GM19351 (cell line): ENCODE data around the gene TMEM247.
A peak's percentile ranks its signal among the peaks of the same experiment; 100 is the strongest.
"Not testable (repeated sequence)": the region's sequence is repeated elsewhere in the genome, so short reads cannot be mapped to it uniquely, and the experiment has no call there.

Experiments
- ATAC-seq: cut with Tn5 transposase; IDR thresholded peaks from one replicate; pipeline ENCODE4 v1.9.1; 2021; ENCODE audit warnings: mild to moderate bottlenecking, moderate library complexity; ENCODE audit not compliant: unreplicated experiment

TMEM247 gene

DNA sequence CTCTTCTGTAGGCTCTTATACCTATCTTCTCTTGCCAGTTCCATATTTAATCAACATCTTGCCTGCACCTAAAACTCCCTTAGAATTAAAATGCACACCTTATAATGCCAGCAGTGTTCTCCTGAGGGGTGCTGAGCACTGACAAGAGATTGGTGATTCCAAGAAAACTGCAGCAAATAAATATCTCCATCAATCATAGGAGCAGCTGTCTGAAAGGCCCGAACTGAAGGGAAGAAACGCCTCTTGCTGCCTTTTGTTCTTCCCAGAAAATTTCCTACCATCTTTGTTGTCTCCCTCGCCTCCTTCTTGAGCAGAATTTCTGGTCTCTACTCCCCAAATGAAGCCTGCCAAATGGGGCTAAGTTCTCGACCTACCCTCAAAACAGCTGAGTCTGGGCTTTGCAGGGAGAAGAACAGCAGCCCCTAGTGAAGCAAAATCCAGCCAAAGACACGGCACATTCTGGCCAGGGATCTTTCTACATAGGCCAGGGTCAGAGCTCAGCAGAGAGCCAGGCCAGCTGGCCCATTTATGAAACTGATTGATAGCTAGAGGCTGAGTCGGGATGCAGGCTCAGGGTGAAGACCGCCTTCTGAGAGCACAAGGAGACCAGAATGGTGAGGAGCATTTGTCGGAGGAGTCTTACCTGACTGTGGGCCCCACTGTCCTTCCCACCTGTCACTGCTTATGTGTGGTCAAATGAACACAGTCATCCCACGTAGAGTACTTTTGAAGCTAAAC, 20.4 kb upstream of the TMEM247 start:
- ATAC-seq: no peak

DNA sequence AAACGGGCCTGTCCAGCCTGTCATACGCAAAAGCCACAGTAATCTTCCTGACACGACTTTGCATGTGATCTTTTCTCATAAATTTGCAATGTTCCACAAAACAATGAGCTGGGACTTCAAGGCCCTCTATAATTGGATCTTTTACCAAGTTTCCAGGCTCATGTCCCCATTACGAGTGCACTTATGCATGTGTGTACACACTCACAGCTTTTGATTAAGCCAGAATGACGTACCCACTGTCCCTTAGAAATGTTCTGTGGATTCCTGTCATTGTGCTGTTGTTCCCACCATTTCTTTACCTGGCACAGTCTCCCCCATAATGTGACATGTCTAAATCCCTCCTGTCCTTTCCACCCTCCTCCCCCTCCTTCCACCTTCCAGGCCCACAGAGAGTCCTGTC, 19.7 kb upstream of the TMEM247 start:
- no peak for ATAC-seq

DNA sequence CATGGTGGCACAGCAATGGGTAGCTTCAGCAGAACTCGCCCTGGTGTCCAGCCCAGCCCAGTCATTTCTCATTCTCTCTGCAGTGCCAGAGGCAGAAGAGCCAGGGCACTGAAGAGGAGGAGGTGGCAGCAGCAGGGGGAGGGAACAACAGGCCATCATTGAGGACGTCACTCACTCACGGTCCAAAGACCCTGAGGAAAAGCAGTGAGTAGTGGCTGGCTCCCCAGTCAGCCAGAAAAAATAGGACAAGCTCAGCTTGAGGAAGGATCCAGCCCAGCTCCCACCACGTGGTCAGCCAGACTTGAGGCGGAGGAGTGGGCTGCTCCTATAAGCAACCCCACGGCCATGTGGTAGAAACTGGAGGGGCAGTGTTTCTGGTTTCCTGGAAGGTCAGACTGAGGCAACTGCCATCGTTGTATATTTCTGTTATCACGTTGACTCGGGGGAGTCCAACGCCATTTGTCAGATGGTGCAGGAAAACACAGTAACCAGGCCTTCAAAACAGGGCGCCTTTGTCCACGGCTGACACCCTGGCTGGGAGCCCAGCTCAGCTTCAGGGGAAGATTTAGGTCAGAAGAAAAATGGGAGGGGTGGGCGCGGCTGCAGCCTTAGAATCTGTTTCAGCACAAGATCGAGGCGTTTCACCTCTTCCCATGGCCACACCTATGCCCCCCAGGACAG, 19.0 kb upstream of the TMEM247 start:
- ATAC-seq: no peak

DNA sequence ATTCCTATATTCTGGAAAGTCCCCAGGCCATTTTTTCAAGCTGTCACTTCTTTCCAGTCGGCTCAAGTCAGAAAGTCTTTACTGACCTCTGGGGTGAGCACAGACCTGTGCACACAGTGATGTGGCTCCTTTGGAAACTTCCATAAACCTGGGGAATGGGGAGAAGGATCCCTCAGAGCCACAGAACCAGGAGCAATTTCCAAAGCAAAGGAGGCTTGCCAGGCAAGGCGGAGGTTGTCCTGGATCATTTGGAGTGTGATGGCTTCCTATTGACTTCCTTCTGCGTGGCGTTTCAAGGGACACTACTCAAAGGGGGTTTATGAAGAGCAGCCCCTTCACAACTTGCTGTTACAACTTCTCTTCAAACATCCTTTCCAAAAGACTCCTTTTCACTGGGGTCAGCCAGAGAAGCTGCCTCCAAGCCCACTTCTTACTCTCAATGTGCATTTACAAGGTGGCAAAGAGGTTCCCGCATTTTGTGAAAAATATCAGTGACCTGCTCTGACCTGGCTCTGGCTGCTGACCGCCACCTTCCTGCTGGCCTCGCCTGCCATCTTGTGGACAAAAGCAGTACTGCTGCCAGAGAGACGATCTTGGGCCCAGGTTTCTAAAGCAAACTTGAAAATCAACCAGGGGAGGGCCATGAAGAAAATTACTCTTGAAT, 18.2 kb upstream of the TMEM247 start:
- peak; percentile 59 for ATAC-seq

DNA sequence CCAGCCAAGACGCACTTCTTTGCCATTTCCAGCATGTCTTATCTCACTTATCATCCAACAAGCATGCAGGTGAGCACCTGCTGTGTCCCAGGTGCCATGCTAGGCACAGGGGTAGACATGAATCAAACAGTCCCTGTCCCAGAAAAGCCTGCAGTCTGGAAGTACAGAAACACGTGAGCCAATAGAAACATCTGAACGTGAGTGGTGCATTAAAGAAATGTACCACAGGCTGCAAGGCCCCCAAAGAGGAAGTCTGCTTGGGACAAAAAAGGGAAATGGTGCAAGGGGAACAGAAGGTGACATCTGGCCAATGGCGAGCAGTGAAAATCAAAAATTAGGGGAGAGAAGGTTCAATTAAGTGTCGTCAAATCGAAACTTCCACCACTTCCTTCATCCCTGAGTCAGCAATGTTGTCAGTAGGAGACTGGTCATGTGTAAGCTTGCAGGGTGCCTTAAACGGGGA, 17.6 kb upstream of the TMEM247 start:
- ATAC-seq: peak; percentile 41

DNA sequence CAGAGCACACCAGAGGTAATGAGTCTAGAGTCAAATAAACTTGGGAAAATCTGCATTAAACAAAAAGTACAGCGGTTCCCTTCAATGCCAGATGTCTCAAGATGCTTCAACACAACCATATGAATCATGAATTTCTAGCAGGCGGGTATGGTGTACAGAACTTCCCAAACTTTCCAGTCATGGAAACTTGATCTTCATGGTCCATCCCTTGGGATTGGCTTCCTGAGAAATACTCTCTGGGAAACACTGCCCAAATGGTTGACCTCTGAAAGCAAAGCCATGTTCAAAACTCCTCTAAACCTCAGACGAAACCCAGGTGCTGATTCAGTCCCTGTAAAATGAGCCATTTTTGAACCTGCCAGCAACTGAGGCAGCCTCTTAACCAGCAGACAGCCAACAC, 16.4 kb upstream of the TMEM247 start:
- ATAC-seq: no peak

DNA sequence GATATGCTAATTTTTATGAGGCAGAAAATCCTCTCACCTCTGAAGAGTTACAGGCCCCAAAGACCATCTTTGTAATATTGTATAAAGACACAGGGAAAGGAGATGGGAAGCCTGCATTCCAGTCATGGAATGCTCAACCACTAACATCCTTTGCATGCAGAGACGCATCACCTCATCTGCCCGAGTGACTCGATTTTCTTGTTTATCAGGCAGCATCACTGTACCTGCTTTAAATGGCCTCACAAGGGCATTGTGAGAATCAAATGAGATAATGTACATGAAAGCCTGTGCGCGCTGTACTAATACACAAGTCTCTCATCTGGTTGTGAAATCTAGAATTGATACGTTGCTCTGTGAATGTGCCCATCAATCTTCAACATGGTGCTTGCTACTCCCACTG, 10.2 kb upstream of the TMEM247 start:
- ATAC-seq: no peak

DNA sequence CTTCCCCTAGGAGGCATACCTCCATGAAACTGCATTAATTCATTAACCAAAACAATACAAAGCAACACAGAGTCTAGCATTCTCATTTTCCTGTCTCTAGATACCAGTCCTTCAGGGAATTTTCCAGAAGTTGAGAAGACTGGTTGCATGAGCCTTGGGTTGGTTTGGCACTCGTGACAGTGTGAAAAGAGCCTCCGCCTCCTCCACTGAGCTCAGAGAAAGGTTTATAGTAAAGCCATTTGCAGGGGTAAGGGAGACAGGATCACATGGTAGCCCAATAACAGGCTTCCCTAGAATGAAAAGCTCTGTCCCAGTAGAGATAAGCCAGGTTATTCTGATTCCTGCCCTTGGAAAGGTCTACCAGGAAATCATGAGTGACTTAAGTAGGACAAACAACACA, 9.7 kb upstream of the TMEM247 start:
- no peak for ATAC-seq

DNA sequence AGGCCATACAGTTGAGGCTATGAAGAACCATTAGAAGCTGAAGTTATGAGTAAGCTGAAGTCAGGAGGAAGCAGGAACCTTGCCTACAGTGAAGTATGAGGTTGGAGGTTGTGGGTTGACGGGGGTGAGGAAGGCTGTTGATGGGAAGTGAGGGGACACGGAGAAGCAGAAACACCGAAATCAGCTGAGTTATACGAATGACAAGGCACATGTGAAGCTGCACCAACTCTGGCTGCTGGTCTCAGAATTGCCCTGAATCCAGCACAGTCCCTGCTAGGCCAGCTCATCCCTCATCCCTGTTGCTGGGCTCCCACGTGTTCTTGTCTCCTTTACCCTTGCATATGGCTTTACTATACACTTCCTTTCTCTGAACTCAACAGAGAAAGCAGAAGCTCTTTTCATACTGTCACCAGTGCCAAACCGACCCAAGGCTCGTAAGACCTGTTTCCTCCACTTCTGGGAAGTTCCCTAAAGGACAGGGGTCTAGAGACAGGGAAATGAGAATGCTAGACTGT, 9.2 kb upstream of the TMEM247 start:
- ATAC-seq: no peak

DNA sequence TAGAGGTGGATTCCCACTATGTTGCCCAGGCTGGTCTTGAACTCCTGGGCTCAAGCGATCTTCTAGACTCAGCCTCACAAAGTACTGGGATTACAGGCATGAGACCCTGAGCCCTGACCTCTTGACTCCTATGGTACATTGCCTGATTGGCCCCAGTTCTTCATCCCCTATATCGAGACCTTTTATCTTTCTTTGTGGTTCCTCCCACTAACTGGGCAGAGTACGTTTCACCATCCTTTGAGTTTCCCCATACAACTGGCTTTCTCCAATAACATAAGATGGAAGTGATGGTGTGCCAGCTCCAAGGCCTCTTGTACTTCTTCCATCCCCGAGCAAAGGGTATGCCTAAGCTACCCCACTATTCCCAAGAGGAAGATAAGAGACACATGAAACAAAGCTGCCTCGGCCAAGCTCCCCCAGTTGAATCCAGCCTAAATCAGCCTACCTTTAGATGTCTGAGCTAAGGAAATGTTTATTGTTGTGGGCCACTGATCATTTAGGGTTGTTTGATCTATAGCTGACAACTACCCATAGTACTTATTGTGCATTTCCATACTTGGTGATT, 8.3 kb upstream of the TMEM247 start:
- ATAC-seq: no peak

DNA sequence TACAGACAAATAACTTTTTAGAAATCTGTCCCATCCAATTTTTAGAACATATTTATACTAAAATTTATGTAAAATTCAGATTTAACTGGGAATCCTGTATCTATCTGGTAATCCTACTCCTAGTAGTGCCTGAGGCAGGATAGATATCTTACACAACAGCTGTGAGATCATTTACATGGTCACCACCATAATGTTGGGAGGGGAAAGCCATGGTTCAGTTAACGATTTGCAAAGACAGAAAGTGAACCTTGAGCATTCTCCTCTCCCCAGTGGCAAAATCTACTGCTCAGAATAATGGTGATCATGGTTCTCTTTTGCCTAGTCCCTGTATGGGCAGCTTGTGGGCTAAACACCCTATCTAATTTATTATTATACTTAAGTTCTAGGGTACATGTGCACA, 7.7 kb upstream of the TMEM247 start:
- no peak for ATAC-seq

DNA sequence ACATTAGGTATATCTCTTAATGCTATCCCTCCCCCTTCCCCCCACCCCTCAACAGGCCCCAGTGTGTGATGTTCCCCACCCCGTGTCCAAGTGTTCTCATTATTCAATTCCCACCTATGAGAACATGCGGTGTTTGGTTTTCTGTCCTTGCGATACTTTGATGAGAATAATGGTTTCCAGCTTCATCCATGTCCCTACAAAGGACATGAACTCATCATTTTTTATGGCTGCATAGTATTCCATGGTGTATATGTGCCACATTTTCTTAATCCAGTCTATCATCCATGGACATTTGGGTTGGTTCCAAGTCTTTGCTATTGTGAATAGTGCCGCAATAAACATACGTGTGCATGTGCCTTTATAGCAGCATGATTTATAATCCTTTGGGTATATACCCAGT, 7.2 kb upstream of the TMEM247 start:
- not testable (repeated sequence) for ATAC-seq

DNA sequence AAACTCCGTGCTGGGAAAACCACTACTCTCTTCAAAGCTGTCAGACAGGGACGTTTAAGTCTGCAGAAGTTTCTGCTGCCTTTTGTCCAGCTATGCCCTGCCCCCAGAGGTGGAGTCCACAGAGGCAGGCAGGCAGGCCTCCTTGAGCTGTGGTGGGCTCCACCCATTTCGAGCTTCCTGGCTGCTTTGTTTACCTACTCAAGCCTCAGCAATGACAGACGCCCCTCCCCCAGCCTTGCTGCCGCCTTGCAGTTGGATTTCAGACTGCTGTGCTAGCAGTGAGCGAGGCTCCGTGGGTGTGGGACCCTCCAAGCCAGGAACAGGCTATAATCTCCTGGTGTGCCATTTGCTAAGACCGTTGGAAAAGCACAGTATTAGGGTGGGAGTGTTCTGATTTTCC, 1.9 kb upstream of the TMEM247 start:
- not testable (repeated sequence) for ATAC-seq

DNA sequence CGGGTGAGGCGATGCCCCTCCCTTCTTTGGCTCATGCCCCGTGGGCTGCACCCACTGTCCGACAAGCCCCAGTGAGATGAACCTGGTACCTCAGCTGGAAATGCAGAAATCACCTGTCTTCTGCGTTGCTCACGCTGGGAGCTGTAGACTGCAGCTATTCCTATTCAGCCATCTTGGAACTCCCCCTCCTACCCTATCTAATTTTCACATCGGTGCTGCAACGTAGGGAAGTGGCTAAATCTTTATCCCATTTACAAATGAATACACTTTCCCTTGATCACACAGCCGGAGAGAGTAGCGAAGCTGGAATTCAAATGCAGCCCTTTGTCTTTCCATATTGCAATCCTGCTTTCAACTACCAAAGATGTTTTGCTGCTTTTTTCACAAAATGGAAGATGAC, 1.4 kb upstream of the TMEM247 start:
- ATAC-seq: no peak

DNA sequence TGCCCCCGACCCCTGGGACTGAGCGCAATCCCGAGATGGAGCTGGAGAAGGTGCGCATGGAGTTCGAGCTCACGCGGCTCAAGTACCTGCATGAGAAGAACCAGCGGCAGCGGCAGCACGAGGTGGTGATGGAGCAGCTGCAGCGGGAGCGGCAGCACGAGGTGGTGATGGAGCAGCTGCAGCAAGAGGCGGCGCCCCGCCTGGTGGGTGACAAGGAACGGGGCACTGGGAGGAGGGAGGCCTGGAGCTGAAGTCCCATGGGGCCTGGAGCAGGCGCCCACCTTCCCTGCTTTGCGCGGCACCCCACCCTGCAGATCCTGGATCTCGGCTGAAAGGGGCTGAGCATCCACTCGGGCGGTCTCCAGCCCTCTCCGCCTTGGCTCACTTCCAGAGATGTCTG, 1.2 kb downstream of the TMEM247 start:
- no peak for ATAC-seq

DNA sequence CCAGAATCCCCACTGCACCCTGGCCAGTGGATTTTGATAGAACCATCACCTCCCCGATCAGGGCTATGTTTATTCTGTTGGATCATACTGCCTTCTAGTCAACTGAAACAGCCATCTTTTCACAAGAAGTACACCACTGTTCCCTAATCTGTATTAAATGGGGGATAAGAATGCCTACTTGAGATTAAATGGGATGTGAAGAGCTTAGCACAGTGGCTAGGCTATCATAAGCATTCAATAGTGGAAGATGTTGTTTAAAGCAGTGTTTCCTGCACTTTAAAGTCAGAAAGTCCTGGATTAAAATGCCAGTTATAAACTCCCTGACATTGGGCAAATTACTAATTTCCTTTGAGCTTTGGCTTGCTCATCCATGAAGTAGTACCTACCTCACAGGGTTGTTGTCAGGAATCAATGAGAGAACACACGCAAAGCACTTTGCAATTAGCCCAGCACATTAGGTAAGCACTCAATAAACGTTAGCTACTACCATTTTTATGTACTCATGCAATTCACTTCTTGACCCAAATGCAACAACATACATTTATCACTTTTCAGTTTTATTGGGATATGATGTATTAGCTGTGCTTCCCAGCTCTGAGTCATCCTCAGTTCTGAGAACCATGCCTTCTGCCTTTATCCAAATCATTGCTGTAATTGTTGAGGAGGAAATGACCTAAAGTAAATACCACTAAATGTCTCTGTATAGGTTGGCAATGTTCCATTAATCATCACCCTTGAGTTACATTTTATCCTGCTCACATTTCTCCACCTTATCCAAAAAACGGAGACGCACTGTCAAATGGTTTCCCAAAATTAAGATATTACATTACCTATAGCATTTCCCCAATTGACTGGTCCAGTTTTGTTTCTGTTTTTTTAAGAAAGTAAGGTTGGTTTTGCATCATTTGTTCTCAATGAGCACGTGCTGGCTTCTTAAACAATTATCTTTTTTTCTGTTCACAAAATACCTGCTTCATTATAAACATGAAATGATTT, 2.1 kb downstream of the TMEM247 start:
- no peak for ATAC-seq

DNA sequence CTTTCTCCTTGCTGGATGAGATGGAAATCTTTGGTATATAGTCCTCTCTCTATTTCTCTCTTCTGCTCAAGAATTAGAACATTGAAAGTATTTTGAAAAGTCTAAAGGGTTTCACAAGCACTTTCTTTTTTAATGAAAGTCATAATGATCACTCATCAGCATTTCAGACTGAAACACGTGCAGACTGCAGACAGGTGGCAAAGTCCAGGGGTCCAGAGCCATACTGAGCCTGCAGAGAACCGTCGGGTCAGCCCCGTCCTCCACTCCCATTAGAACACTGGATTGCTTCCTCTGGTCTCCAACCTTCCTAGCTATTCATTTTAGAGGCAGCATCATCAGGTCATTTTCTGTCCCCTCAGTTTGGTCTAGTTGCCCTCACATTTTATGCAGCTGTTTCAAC, 3.1 kb downstream of the TMEM247 start:
- no peak for ATAC-seq

DNA sequence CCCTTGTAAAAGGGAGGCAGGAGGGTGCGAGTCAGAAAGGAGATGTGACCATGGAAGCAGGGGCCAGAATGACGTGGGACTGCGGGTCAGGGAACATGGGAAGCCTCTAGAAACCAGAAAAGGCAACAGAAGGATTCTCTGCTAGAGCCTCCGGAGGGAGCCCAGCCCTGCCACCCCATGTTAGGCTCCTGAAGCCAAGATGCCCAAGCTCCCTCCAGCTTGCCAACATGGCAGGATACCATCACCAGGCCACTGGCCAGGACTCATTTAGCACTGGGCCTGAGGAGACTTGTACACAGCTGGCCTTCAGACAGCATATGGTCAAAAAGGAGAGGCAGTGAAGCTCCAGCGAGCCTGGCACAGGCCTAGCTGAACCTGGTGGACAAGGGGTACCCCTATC, 5.6 kb downstream of the TMEM247 start:
- no peak for ATAC-seq

DNA sequence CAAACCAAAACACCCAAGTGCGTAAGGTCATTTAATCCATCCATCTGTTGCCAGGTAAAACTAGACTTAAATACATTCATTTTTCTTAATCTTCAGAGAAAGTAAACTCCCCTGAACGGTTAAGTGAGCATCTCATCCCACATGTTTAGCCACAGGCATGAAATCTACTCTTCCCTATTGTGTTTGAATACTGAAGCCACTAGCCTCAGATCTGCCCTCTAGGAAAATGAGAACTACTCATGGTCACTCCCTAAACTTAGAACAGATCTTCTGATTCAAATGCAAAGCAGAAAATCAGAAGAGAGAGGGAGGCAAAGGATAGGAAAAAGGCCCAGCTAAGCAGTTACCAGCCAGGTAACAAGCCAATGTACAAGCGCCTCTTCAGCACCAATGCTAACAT, 7.1 kb downstream of the TMEM247 start:
- no peak for ATAC-seq

DNA sequence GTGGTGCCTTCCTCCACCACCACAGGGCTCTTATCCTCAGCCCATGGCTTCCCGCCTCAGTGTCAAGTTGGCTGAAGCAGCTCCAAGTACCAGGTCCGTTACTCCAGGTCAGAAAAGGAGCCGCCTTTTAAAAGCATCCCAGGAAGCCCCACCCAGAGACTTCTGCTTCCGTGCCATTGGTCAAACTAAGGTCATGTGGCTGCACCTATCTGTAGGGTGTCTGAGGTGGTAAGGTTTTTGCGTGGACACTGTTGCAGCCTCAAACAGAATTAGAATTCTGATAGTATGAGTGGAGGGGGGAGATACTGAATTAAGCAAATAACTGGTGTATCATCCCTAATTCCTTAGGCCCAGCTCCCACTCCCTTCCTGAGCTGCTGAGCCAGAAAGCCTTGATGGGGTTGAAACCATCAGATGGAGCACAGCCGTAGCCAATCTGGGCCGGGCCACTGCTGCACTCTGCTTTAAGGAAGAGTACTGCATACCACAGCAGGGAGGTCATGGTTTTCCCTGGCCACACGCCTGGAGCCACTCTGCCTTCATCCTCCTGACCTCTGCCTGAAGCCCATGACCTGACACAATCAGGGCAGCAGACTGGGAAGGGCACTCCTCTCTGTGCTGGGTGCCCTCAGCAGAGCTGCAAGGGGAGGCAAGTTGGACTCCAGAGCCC, 8.4 kb downstream of the TMEM247 start:
- ATAC-seq: no peak
